ENCODE measurements around the gene ABL2. TPM values are rescaled to one million over a fixed set of nuclear protein-coding genes. Genes with fewer than 3 reads are reported as not detected.

ABL2 gene
- total RNA-seq, 2 donors from 2014 or later: 9.2 to 9.4 TPM

GRCh38 chr1:179129702-179130473, 99.6 kb downstream of the ABL2 start:
- peak overlapping the region; percentile 91 to 92 for H3K27ac Mint-ChIP-seq
- peaks cover 5 to 8% of the 10 kb centered on the region in 2 donors for H3K36me3 Mint-ChIP-seq
- no peaks in the 10 kb centered on the region for H3K9me3 Mint-ChIP-seq
- DNase-seq (ENCODE audit: low spot score in 2 of 2): peak in 1 of 2 donors; percentile 28
- peak; percentile 95 to 97 for ATAC-seq

GRCh38 chr1:179128520-179128919, 101.0 kb downstream of the ABL2 start:
- DNase-seq (ENCODE audit: low spot score in 2 of 2) (no peak), ATAC-seq (no peak)
- Mint-ChIP-seq H3K9me3 (no peaks in the 10 kb centered on the region), H3K36me3 (peaks cover 5 to 8% of the 10 kb centered on the region in 2 donors), H3K27ac (peak overlapping the region; percentile 91 to 92)

GRCh38 chr1:179127163-179127895, 102.1 kb downstream of the ABL2 start:
- H3K9me3 Mint-ChIP-seq: no peaks in the 10 kb centered on the region
- ATAC-seq: no peak
- peaks cover 5 to 8% of the 10 kb centered on the region in 2 donors for H3K36me3 Mint-ChIP-seq
- H3K27ac Mint-ChIP-seq: peak overlapping the region in 1 of 2 donors; percentile 65
- DNase-seq (ENCODE audit: low spot score in 2 of 2): no peak

- Mint-ChIP-seq H3K9me3 (no peaks in the 10 kb centered on the region), H3K27ac (no peak overlapping the region), H3K36me3 (peaks cover 5 to 8% of the 10 kb centered on the region in 2 donors)
- DNase-seq (ENCODE audit: low spot score in 2 of 2): no peak
- no peak for ATAC-seq
Measured at GRCh38 chr1:179126338-179127060, 103.0 kb downstream of the ABL2 start.

DNA sequence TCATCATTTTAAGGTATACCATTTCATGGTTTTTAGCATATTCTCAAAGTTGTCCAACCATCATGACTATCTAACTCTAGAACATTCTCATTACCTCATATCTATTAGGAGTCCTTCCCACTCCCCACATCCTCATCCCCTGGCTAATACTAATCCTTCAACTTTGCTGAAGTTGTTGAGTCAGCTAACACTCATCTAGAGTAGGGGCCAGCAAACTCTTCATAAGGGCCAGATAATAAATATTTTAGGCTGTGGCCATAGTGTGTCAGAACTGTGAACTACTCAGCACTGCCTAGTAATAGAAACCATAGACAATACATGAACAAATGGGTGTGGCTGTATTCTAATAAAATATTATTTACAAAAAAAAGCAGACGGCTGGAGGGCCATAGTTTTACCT, 104.6 kb downstream of the ABL2 start:
- Mint-ChIP-seq H3K36me3 (peaks cover 0 to 6% of the 10 kb centered on the region in 2 donors), H3K9me3 (no peaks in the 10 kb centered on the region), H3K27ac (no peak overlapping the region)
- ATAC-seq (no peak), DNase-seq (ENCODE audit: low spot score in 2 of 2) (no peak)

- Mint-ChIP-seq H3K9me3 (no peaks in the 10 kb centered on the region), H3K27ac (no peak overlapping the region), H3K36me3 (no peaks in the 10 kb centered on the region)
- DNase-seq (ENCODE audit: low spot score in 2 of 2) (peak in 1 of 2 donors; percentile 51), ATAC-seq (peak; percentile 34 to 66)
Measured at GRCh38 chr1:179121159-179121938, 108.1 kb downstream of the ABL2 start.

- H3K36me3 Mint-ChIP-seq: no peaks in the 10 kb centered on the region
- DNase-seq (ENCODE audit: low spot score in 2 of 2) (no peak), ATAC-seq (peak in 1 of 2 donors; percentile 9)
- H3K27ac Mint-ChIP-seq: no peak overlapping the region
- no peaks in the 10 kb centered on the region for H3K9me3 Mint-ChIP-seq
Measured at GRCh38 chr1:179120736-179121135, 108.7 kb downstream of the ABL2 start.

GRCh38 chr1:179119513-179119912, 110.0 kb downstream of the ABL2 start:
- Mint-ChIP-seq H3K9me3 (no peaks in the 10 kb centered on the region), H3K36me3 (no peaks in the 10 kb centered on the region), H3K27ac (no peak overlapping the region)
- DNase-seq (ENCODE audit: low spot score in 2 of 2) (no peak), ATAC-seq (no peak)

- DNase-seq (ENCODE audit: low spot score in 2 of 2) (no peak), ATAC-seq (no peak)
- H3K36me3 Mint-ChIP-seq: no peaks in the 10 kb centered on the region
- H3K9me3 Mint-ChIP-seq: no peaks in the 10 kb centered on the region
- peak overlapping the region in 1 of 2 donors; percentile 87 for H3K27ac Mint-ChIP-seq
Measured at GRCh38 chr1:179115181-179115580, 114.3 kb downstream of the ABL2 start.

DNA sequence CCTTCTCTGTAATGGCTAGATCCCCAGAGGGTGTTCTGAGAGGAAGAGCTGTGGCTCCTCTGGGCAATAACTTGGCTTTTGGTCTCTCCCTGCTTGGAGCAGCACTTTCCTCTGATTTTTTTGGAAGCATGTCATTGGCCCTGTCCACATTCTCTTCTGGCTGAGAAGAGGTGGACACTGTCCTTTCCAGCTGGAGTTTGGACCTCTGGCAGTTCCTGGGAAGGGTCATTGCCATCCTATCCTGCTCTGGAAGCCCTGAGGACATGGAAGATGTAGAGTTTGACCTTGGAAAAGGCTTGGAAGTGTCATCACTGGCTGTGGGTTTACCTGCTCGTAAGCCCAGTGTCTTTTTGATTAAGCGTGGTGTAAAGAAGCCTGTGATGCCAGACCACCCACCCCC, 120.8 kb downstream of the ABL2 start:
- Mint-ChIP-seq H3K9me3 (no peaks in the 10 kb centered on the region), H3K36me3 (no peaks in the 10 kb centered on the region), H3K27ac (no peak overlapping the region)
- no peak for DNase-seq (ENCODE audit: low spot score in 2 of 2)
- ATAC-seq: no peak

- Mint-ChIP-seq H3K36me3 (no peaks in the 10 kb centered on the region), H3K27ac (no peak overlapping the region), H3K9me3 (no peaks in the 10 kb centered on the region)
- DNase-seq (ENCODE audit: low spot score in 2 of 2): no peak
- no peak for ATAC-seq
Measured at GRCh38 chr1:179107706-179108629, 121.5 kb downstream of the ABL2 start.

DNA sequence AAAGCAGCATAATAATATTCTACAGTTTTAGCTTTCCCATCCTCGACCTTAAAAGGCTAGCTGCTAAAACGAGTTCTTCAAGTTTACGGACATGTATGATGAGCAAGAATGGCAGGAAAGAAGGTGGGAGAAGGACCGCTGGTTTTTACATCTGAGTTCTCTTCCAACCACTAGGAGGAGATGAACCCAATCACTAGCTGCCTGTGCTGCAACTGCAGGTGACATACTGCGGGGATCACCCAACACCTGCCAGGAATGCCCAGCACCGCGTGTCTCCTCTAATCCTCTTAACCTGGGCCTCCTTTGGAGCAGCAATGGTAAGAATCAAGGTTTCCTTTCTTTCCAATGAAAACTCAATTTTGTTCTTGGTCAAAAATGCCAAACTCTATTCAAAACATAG, 124.1 kb downstream of the ABL2 start:
- Mint-ChIP-seq H3K9me3 (no peaks in the 10 kb centered on the region), H3K27ac (no peak overlapping the region), H3K36me3 (no peaks in the 10 kb centered on the region)
- no peak for DNase-seq (ENCODE audit: low spot score in 2 of 2)
- no peak for ATAC-seq

DNA sequence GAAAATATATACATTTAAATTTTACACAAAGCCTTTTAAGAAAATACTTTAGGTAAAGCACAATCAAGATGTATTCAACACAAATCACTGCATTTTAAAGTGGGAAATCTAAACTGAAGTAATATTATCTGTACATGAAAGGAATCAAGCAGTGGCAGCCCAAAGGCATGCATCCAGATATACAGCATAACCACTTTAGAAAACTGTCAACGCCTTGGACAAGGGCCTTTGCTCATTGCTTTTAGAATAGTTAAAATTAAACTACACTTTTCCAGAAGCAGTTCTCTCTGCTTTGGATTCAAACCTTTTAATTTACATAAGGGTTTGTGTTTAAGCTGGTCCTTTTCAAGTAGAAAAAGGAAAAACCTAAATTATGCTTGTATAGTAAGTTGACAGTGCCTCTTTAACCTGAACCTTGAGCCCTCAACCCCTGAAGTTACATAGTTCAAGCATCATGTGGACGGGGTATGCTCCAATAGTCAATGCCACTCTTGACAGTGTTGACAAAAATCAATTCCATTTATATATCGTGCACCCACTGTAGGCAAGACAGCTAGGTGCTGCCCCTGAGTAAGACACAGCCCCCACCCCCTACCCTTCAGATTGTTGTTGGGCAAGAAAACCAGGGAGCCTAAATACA, 124.7 kb downstream of the ABL2 start:
- ATAC-seq (no peak), DNase-seq (ENCODE audit: low spot score in 2 of 2) (no peak)
- H3K9me3 Mint-ChIP-seq: no peaks in the 10 kb centered on the region
- H3K27ac Mint-ChIP-seq: no peak overlapping the region
- no peaks in the 10 kb centered on the region for H3K36me3 Mint-ChIP-seq

DNA sequence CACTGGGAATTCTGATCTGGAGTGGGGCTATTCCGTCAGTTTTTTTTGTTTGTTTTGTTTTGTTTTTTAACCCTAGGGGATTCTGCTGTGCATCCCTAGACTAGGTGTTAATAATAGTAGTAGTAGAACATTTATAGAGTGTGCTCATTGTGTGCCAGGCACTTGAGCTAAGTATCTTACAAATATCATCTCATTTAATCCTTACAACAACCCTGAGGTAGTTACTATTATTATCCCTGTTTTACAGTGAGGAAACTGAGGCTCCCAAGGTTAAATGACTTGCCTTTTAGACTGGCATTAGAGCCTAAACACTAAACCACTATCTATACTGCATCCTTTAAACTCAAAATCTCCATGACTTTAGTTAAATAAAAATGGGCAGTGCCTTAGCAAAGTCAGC, 125.5 kb downstream of the ABL2 start:
- DNase-seq (ENCODE audit: low spot score in 2 of 2) (no peak), ATAC-seq (no peak)
- Mint-ChIP-seq H3K9me3 (no peaks in the 10 kb centered on the region), H3K36me3 (no peaks in the 10 kb centered on the region), H3K27ac (no peak overlapping the region)

DNA sequence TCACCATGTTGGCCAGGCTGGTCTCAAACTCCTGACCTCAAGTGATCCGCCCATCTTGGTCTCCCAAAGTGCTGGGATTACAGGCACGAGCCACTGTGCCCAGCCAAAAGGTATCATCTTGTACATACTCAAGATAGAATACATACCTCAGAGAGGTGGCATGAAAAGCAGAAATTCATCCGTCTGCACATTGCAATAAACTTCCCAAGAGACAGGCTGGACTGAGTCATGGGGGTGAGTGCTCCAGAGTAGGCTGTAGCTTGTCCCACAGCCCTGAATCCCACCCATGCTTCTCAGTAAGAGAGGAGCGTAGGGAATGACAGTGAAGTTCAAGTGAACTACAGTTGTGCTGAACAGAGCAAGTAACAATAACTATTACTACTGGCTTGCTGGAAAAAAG, 127.9 kb downstream of the ABL2 start:
- no peak for DNase-seq (ENCODE audit: low spot score in 2 of 2)
- peak overlapping the region in 1 of 2 donors; percentile 37 for H3K27ac Mint-ChIP-seq
- ATAC-seq: no peak

More for the DNA sequence above, 127.9 kb downstream of the ABL2 start:
- no peaks in the 10 kb centered on the region for H3K36me3 Mint-ChIP-seq
- H3K9me3 Mint-ChIP-seq: no peaks in the 10 kb centered on the region

Measured in activated naive CD4-positive, alpha-beta T cell treated with anti-CD3 and anti-CD28 coated beads, Interleukin-2, amount 50 U/mL, for 72 hours (primary cell).